ENCODE results near the gene PSMB7. TPM values are rescaled to one million over a fixed set of nuclear protein-coding genes. Genes with fewer than 3 reads are reported as not detected.

The PSMB7 gene
- total and polyA plus RNA-seq, 2 of the 13 experiments (the other 11 are each of a cell fraction or from before 2014, with no cell fraction given) = 259 to 291 TPM

DNA sequence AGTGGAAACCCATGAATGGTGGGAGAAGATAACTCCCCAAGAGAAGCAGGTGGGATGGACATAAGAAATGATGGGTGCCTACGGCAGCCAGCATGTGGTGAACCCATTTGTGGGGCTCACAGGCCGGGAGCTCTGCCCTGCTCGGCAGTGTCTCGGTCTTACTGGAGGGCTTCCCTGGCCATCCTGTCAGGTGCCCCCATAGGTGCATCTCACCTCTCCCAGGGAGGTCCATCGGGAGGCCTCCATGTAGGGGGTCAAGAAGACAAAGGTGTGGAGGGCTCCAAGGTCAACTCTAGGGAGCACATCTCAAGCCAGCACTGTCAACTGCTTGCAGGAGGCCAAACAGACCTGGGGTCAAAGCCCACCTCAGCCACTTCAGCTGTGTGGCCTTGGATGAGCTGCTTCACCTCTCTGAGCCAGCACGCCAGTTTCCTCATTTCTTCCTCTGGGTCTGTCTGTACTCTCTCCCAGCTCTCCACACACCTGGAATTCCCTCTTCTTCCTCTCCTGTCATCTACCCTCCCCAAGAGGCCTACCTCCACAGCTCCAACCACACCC, 24.5 kb upstream of the PSMB7 start:
- Histone ChIP-seq H3K4me3 (replicated peaks in 1 of 3; ENCODE audit: insufficient read depth in 1 of 3, low read depth in 2 of 3, low read length in 3 of 3) (no peak overlapping the region), H3K9me3 (ENCODE audit: low read length) (no peaks in the 10 kb centered on the region), H2AFZ (ENCODE audit: low read length) (no peak overlapping the region), H3K79me2 (ENCODE audit: insufficient read depth, low read length) (no peaks in the 10 kb centered on the region), H3K9ac (ENCODE audit: insufficient read depth, low read depth, low read length) (no peak overlapping the region), H3K4me2 (ENCODE audit: low read depth, low read length) (no peak overlapping the region), H3K36me3 (replicated peaks in 1 of 2; ENCODE audit: control insufficient read depth in 1 of 2, insufficient read depth in 2 of 2, low read length in 2 of 2) (no peaks in the 10 kb centered on the region), H3K4me1 (ENCODE audit: insufficient read depth, low read length) (no peaks in the 10 kb centered on the region), H4K20me1 (ENCODE audit: insufficient read depth, low read length) (no peaks in the 10 kb centered on the region), H3K27ac (ENCODE audit: extremely low read length, insufficient read depth, low read length) (no peak overlapping the region), H3K27me3 (ENCODE audit: control insufficient read depth in 1 of 2, insufficient read depth in 2 of 2, low read length in 2 of 2) (peaks cover 0 to 5% of the 10 kb centered on the region in 2 experiments; a peak in 2 of 5 replicates)
- ATAC-seq = no peak
- peak; percentile 93 for TF ChIP-seq ZNF768 (CRISPR knock-in tag; IDR thresholded peaks at IDR 0.05)
- no peak for TF ChIP-seq GLMP (CRISPR knock-in tag; IDR thresholded peaks at IDR 0.05; ENCODE audit: borderline replicate concordance)
- peak; percentile 28; the same call in 1 of the 2 replicates for TF ChIP-seq ZMYM3 (CRISPR knock-in tag; IDR thresholded peaks at IDR 0.05)
- no peak for TF ChIP-seq ARHGAP35 (CRISPR knock-in tag; IDR thresholded peaks at IDR 0.05; ENCODE audit: borderline replicate concordance)
- no TSS peak for BruUV-seq (replicated peaks)
- intact Hi-C loops (cut with micrococcal nuclease; ENCODE audit: unreplicated experiment) (no loop called here), in situ Hi-C loops (cut with HindIII; ENCODE audit: extremely low pct_ligation_motif_present, low pct_unique_long_range_greater_than_20kb) (no loop called here)
- FAIRE-seq = no peak
- ChIA-PET CTCF (ENCODE audit: low intra/inter-chr PET ratio, low total read pairs) (no interaction called here), POLR2A (no interaction called here)
- no peak for DNase-seq (ENCODE audit: low spot score)
- WGBS (ENCODE audit: low lambda C conversion rate) = 85% methylated on average over 5 of the region's 6 CpGs

- ATAC-seq (no peak), DNase-seq (ENCODE audit: low spot score) (no peak), FAIRE-seq (no peak)
- Histone ChIP-seq H3K27ac (ENCODE audit: extremely low read length, insufficient read depth, low read length) (no peak overlapping the region), H3K79me2 (ENCODE audit: insufficient read depth, low read length) (no peaks in the 10 kb centered on the region), H4K20me1 (ENCODE audit: insufficient read depth, low read length) (no peaks in the 10 kb centered on the region), H3K9me3 (ENCODE audit: low read length) (no peaks in the 10 kb centered on the region), H3K27me3 (ENCODE audit: control insufficient read depth in 1 of 2, insufficient read depth in 2 of 2, low read length in 2 of 2) (peaks cover 0 to 8% of the 10 kb centered on the region in 2 experiments; a peak in 2 of 5 replicates), H3K4me3 (replicated peaks in 1 of 3; ENCODE audit: insufficient read depth in 1 of 3, low read depth in 2 of 3, low read length in 3 of 3) (no peak overlapping the region), H3K9ac (ENCODE audit: insufficient read depth, low read depth, low read length) (no peak overlapping the region), H3K36me3 (replicated peaks in 1 of 2; ENCODE audit: control insufficient read depth in 1 of 2, insufficient read depth in 2 of 2, low read length in 2 of 2) (no peaks in the 10 kb centered on the region), H3K4me2 (ENCODE audit: low read depth, low read length) (no peak overlapping the region), H2AFZ (ENCODE audit: low read length) (no peak overlapping the region), H3K4me1 (ENCODE audit: insufficient read depth, low read length) (no peaks in the 10 kb centered on the region)
- ChIA-PET CTCF (ENCODE audit: low intra/inter-chr PET ratio, low total read pairs) (no interaction called here), POLR2A (no interaction called here)
- intact Hi-C loops (cut with micrococcal nuclease; ENCODE audit: unreplicated experiment) (no loop called here), in situ Hi-C loops (cut with HindIII; ENCODE audit: extremely low pct_ligation_motif_present, low pct_unique_long_range_greater_than_20kb) (no loop called here)
- no TSS peak for BruUV-seq (replicated peaks)
- TF ChIP-seq CCDC6 (CRISPR knock-in tag; IDR thresholded peaks at IDR 0.05) (no peak), ZMYM3 (CRISPR knock-in tag; IDR thresholded peaks at IDR 0.05) (peak; percentile 71)
- TF ChIP-seq, protein P1, sequence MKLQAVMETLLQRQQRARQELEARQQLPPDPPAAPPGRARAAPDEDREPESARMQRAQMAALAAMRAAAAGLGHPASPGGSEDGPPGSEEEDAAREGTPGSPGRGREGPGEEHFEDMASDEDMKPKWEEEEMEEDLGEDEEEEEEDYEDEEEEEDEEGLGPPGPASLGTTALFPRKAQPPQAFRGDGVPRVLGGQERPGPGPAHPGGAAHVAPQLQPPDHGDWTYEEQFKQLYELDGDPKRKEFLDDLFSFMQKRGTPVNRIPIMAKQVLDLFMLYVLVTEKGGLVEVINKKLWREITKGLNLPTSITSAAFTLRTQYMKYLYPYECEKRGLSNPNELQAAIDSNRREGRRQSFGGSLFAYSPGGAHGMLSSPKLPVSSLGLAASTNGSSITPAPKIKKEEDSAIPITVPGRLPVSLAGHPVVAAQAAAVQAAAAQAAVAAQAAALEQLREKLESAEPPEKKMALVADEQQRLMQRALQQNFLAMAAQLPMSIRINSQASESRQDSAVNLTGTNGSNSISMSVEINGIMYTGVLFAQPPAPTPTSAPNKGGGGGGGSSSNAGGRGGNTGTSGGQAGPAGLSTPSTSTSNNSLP (IDR thresholded peaks at IDR 0.05; ENCODE audit: low read depth, low read length) = no peak
- WGBS (ENCODE audit: low lambda C conversion rate) = 27% methylated on average over 1 of the region's 1 CpG
Observed at GRCh38 chr9:124439086-124439485, 23.8 kb upstream of the PSMB7 start.
